Subcutaneous abdominal adipose tissue (tissue), 5 donors: Measurements from ENCODE around the gene ABCC10.
"Not testable (repeated sequence)": the region's sequence is repeated elsewhere in the genome, so short reads cannot be mapped to it uniquely, and the experiment has no call there.

ENCODE experiments used
- H3K27ac ChIP-seq: one replicate; pipeline ENCODE4 v1.7.0; 2013; ENCODE audit warnings: low read depth, mild to moderate bottlenecking, inconsistent platforms, low read length, moderate library complexity
- H3K27me3 ChIP-seq, 5 donors: one replicate each; pipeline ENCODE4 v1.7.0; 2013; ENCODE audit warnings: low read length in 5 of 5, inconsistent platforms in 1 of 5; ENCODE audit not compliant: control insufficient read depth in 5 of 5, insufficient read depth in 4 of 5
- H3K36me3 ChIP-seq, 5 donors: one replicate each; pipeline ENCODE4 v1.7.0; 2013; ENCODE audit warnings: low read length in 5 of 5; ENCODE audit not compliant: control insufficient read depth in 5 of 5, insufficient read depth in 5 of 5
- H3K4me1 ChIP-seq, 5 donors: one replicate each; pipeline ENCODE4 v1.7.0; 2013; ENCODE audit warnings: low read length in 5 of 5, mild to moderate bottlenecking in 3 of 5, moderate library complexity in 1 of 5; ENCODE audit not compliant: control insufficient read depth in 5 of 5, insufficient read depth in 5 of 5
- H3K4me3 ChIP-seq, 5 donors: one replicate each; pipeline ENCODE4 v1.7.0; 2013; ENCODE audit warnings: low read length in 5 of 5, low read depth in 1 of 5
- H3K9ac ChIP-seq, 5 donors: one replicate each; pipeline ENCODE4 v1.7.0; 2013; ENCODE audit warnings: low read length in 5 of 5, mild to moderate bottlenecking in 4 of 5, moderate library complexity in 3 of 5
- H3K9me3 ChIP-seq, 5 donors: one replicate each; pipeline ENCODE4 v1.7.0; 2013; ENCODE audit warnings: low read length in 5 of 5; ENCODE audit not compliant: control insufficient read depth in 5 of 5
- donor health status: healthy.
- donor health status: healthy.
- donor health status: healthy.
- donor health status: healthy.
- donor health status: healthy.

The ABCC10 gene

DNA sequence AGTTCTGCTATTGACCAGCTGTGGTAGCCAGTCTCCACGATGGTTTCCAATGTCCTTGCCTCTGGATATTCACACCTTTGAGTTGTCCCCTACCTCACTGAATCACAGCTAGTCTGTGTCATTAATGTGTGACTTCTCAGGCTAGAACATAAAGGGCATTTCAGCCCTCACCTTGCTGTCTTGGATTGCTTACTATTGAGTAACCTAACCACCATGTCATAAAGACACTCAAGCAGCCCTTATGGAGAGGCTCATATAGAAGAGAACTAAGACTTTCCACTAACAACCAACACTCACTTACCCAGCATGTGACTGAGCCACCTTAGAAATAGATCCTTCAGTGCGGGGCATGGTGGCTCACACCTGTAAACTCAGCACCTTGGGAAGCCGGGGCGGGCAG, 19.1 kb upstream of the ABCC10 start:
- Histone ChIP-seq H3K27ac (no peak overlapping the region), H3K4me1 (no peaks in the 10 kb centered on the region), H3K36me3 (peaks cover 0 to 5% (median 0%) of the 10 kb centered on the region in 5 donors), H3K27me3 (peaks cover 0 to 4% (median 0%) of the 10 kb centered on the region in 5 donors), H3K9me3 (no peaks in the 10 kb centered on the region), H3K4me3 (no peak overlapping the region), H3K9ac (no peak overlapping the region)

- H3K27me3 ChIP-seq, H3K9ac ChIP-seq, H3K4me1 ChIP-seq, H3K9me3 ChIP-seq, H3K36me3 ChIP-seq, H3K4me3 ChIP-seq, H3K27ac ChIP-seq: not testable (repeated sequence)
These were observed 16.6 kb upstream of the ABCC10 start for GRCh38 chr6:43410776-43411175.

GRCh38 chr6:43412541-43412940, 14.8 kb upstream of the ABCC10 start:
- Histone ChIP-seq H3K27ac (no peak overlapping the region), H3K4me1 (no peaks in the 10 kb centered on the region), H3K4me3 (no peak overlapping the region), H3K27me3 (no peaks in the 10 kb centered on the region), H3K9ac (no peak overlapping the region), H3K9me3 (no peaks in the 10 kb centered on the region), H3K36me3 (no peaks in the 10 kb centered on the region)

- no peaks in the 10 kb centered on the region for H3K4me1 ChIP-seq
- no peaks in the 10 kb centered on the region for H3K36me3 ChIP-seq
- H3K27ac ChIP-seq, result no peak overlapping the region
- no peaks in the 10 kb centered on the region for H3K27me3 ChIP-seq
- H3K9me3 ChIP-seq, result no peaks in the 10 kb centered on the region
- H3K9ac ChIP-seq, result no peak overlapping the region
- H3K4me3 ChIP-seq, result no peak overlapping the region
These were observed 14.3 kb upstream of the ABCC10 start for GRCh38 chr6:43413002-43413401.

DNA sequence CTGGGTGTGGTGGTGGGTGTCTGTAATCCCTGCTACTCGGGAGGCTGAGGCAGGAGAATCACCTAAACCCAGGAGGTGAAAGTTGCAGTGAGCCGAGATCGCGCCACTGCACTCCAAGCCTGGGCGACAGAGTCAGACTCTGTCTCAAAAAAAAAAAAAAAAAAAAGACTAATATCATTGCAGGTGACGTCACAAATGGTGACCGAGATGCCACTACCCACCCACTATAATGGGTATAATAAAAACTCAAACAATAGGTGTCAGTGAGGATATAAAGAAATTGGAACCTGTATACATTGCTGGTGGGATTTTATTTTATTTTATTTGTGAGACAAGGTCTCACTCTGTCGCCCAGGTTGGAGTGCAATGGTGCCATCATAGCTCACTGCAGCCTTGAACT, 12.1 kb upstream of the ABCC10 start:
- not testable (repeated sequence) for H3K9me3 ChIP-seq, H3K4me1 ChIP-seq, H3K27me3 ChIP-seq, H3K36me3 ChIP-seq, H3K9ac ChIP-seq, H3K27ac ChIP-seq, H3K4me3 ChIP-seq

DNA sequence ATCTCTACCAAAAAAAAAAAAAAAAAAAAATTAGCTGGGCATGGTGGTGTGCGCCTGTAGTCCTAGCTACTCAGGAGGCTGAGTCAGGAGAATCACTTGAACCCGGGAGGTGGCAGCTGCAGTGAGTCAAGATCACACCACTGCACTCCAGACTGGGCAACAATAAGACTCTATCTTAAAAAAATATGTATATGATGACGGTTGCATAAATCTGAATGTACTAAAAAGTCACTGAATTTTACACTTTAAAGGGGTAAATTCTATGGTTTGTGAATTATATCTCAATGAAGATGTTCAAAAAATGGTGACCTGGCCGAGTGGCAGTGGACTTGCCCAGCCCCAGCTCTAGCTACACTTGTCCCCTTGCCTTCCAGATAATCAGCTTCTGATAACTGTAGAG, 10.4 kb upstream of the ABCC10 start:
- Histone ChIP-seq H3K36me3 (no peaks in the 10 kb centered on the region), H3K27me3 (peaks cover 0 to 2% (median 0%) of the 10 kb centered on the region in 5 donors), H3K4me1 (no peaks in the 10 kb centered on the region), H3K4me3 (no peak overlapping the region), H3K9ac (no peak overlapping the region), H3K27ac (no peak overlapping the region), H3K9me3 (no peaks in the 10 kb centered on the region)

DNA sequence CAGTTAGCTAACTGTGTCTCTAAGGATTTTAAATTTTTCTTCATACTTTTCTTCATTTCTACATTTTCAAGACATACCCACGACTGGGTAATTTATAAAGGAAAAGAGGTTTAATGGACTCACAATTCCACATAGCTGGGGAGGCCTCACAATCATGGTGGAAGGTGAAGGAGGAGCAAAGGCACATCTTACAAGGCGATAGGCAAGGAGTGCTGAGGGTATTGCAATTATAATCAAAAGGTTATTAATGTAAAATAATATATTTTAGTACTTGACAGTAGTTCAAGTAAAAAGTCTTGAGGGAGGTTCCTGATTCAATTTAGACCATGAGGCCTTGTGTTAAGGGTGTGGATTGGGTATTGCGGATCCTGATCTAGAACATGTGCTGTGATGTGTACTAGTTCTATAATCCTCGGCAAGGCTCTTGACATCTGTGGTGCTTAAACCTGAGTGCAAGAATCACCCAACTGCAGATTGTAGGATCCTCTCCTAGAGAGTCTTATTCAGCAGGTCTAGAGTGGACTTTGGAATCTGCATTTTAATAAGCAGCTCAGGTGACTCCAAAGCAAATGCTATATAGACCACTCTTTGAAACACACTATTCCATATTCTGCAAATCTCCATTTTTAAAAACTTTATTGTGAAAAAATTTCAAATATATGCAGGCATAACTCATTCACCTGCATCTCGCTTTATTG, 7.2 kb upstream of the ABCC10 start:
- H3K4me3 ChIP-seq, result no peak overlapping the region
- no peak overlapping the region for H3K27ac ChIP-seq
- peaks cover 0 to 3% (median 0%) of the 10 kb centered on the region in 5 donors for H3K9me3 ChIP-seq
- no peaks in the 10 kb centered on the region for H3K4me1 ChIP-seq
- H3K36me3 ChIP-seq, result no peaks in the 10 kb centered on the region
- peaks cover 0 to 2% (median 0%) of the 10 kb centered on the region in 5 donors for H3K27me3 ChIP-seq
- no peak overlapping the region for H3K9ac ChIP-seq

GRCh38 chr6:43421831-43422230, 5.5 kb upstream of the ABCC10 start:
- H3K4me1 ChIP-seq, result peaks cover 0 to under 1% (median under 1%) of the 10 kb centered on the region in 5 donors
- no peak overlapping the region for H3K27ac ChIP-seq
- H3K9me3 ChIP-seq, result peaks cover 0 to 3% (median 0%) of the 10 kb centered on the region in 5 donors
- H3K9ac ChIP-seq, result no peak overlapping the region
- peaks cover 0 to 2% (median 0%) of the 10 kb centered on the region in 5 donors for H3K27me3 ChIP-seq
- no peak overlapping the region for H3K4me3 ChIP-seq
- H3K36me3 ChIP-seq, result no peaks in the 10 kb centered on the region

GRCh38 chr6:43425083-43425482, 2.3 kb upstream of the ABCC10 start:
- H3K27ac ChIP-seq, H3K27me3 ChIP-seq, H3K9me3 ChIP-seq, H3K36me3 ChIP-seq, H3K4me3 ChIP-seq, H3K9ac ChIP-seq: not testable (repeated sequence)
- H3K4me1 ChIP-seq, result peaks cover 3 to 23% (median 18%) of the 10 kb centered on the region in 5 donors

DNA sequence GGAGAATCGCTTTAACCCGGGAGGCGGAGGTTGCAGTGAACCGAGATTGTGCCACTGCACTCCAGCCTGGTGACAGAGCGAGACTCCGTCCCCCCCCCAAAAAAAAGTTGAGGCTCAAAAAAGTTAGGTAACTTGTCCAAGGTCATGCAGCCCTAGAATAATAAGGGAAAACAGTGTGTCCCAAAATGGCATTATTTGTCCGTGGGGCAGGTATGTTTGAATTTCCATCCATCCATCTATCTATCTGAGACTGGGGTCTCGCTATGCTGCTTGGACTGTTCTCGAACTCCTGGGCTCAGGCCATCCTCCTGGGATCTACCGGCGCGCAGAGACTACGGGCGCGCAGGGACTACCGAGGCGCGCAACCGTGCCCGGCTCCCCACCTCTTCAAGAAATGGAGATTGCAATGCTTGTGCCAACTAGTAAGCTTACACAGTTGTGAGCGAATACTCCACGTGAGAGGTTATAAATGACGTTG, 374 bp upstream of the ABCC10 start:
- Histone ChIP-seq H3K36me3 (peaks cover 0 to 2% (median 1%) of the 10 kb centered on the region in 5 donors), H3K4me3 (peak overlapping the region; percentile 82 to 97 (median 86)), H3K27me3 (no peaks in the 10 kb centered on the region), H3K9ac (peak overlapping the region in 4 of 5 donors; percentile 72 to 92 (median 78)), H3K9me3 (peaks cover 0 to 3% (median 0%) of the 10 kb centered on the region in 5 donors), H3K4me1 (peaks cover 3 to 23% (median 18%) of the 10 kb centered on the region in 5 donors), H3K27ac (peak overlapping the region; percentile 86)
